GM18519 (cell line): ENCODE results near the gene ZNF385C.

Source experiments
- ATAC-seq: cut with Tn5 transposase; IDR thresholded peaks from one replicate; pipeline ENCODE4 v1.9.1; 2021; ENCODE audit warnings: mild to moderate bottlenecking, moderate library complexity; ENCODE audit not compliant: unreplicated experiment, low FRiP score

The ZNF385C gene

GRCh38 chr17:42000413-42001133, 97.7 kb downstream of the ZNF385C start:
- ATAC-seq, result no peak

GRCh38 chr17:41998497-41998896, 99.8 kb downstream of the ZNF385C start:
- no peak for ATAC-seq

- no peak for ATAC-seq
Observed at GRCh38 chr17:41996855-41997164, 101.5 kb downstream of the ZNF385C start.

- no peak for ATAC-seq
Observed at GRCh38 chr17:41992576-41992975, 105.7 kb downstream of the ZNF385C start.

GRCh38 chr17:41989702-41990419, 108.4 kb downstream of the ZNF385C start:
- ATAC-seq, result no peak

- no peak for ATAC-seq
Observed at GRCh38 chr17:41988418-41988817, 109.9 kb downstream of the ZNF385C start.

- no peak for ATAC-seq
Observed at GRCh38 chr17:41987642-41988041, 110.6 kb downstream of the ZNF385C start.

GRCh38 chr17:41986634-41987033, 111.6 kb downstream of the ZNF385C start:
- no peak for ATAC-seq

- ATAC-seq, result no peak
Observed at GRCh38 chr17:41985919-41986318, 112.4 kb downstream of the ZNF385C start.

GRCh38 chr17:41984454-41984853, 113.8 kb downstream of the ZNF385C start:
- no peak for ATAC-seq

- no peak for ATAC-seq
Observed at GRCh38 chr17:41982026-41982760, 116.1 kb downstream of the ZNF385C start.

GRCh38 chr17:41977991-41978390, 120.3 kb downstream of the ZNF385C start:
- ATAC-seq, result no peak

GRCh38 chr17:41976142-41976768, 122.0 kb downstream of the ZNF385C start:
- ATAC-seq, result no peak
